Activated CD8-positive, alpha-beta memory T cell treated with anti-CD3 and anti-CD28 coated beads for 24 hours (primary cell): ENCODE results near the gene CYP27A1.

ENCODE experiments used
- DNase-seq: peaks from one replicate; pipeline ENCODE4 v3.0.0-alpha.2; 2020

The CYP27A1 gene

GRCh38 chr2:218812861-218813260 is 30.9 kb downstream of the CYP27A1 start:
- no peak for DNase-seq

GRCh38 chr2:218813771-218814460 is 32.0 kb downstream of the CYP27A1 start:
- no peak for DNase-seq

DNA sequence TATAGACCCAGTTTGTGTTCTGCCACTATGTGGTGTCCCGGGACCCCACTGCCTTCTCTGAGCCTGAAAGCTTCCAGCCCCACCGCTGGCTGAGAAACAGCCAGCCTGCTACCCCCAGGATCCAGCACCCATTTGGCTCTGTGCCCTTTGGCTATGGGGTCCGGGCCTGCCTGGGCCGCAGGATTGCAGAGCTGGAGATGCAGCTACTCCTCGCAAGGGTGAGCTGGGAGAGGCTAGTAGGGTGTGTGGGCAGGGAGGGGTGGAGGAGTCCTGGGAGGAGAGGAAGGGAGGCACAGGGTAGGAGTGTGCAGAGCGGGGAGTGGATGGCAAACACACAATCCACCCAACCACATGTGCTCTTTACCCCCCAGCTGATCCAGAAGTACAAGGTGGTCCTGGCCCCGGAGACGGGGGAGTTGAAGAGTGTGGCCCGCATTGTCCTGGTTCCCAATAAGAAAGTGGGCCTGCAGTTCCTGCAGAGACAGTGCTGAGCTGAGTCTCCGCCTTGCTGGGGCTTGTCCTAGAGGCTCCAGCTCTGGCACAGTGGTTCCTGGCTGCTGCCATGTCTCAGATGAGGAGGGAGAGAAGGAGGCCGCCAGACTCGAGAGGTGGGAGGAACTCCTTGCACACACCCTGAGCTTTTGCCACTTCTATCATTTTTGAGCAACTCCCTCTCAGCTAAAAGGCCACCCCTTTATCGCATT is 32.7 kb downstream of the CYP27A1 start:
- no peak for DNase-seq

GRCh38 chr2:218815244-218815637 is 33.3 kb downstream of the CYP27A1 start:
- DNase-seq, result no peak

DNA sequence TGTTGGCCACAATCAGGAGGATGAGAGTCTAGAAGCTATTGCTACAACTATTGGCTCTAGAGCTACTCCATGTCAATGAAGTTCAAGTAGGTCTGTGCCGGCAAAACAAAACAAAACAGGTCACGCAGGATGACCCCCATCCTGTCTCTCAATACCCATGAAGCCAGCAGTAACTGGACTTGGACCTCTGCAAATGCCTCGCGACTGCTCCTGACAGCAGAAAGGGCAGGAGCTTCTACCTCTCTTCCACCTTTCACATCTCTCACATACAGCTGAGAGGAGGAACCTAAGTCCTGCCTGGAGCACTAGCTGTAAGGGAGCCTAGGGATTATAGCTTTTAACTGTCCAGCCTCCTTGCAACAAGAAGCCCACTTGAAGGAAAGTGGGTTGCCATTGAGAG is 33.7 kb downstream of the CYP27A1 start:
- no peak for DNase-seq

- DNase-seq, result no peak
Measured at GRCh38 chr2:218816561-218817011, 34.6 kb downstream of the CYP27A1 start.

DNA sequence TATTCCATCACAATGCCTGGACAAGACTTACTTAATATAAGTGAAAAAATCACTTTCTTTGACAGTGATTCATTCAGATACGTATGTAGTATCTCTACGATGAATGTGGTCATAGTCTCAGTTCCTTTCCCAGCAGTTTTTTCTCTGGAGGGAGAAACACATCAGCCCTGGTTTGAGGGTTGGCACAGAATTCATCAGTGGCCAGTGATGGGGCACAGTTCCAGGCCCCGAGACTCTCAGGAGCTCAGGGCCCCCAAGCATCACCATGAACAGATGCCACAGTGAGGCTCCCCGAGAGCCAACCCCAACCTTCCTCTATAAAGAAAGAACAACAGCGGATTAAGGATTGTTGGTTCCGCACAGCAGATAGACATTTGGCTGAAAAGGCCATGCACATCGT is 37.1 kb downstream of the CYP27A1 start:
- no peak for DNase-seq

GRCh38 chr2:218820746-218821369 is 38.9 kb downstream of the CYP27A1 start:
- DNase-seq, result no peak

- no peak for DNase-seq
Measured at GRCh38 chr2:218821605-218822211, 39.8 kb downstream of the CYP27A1 start.

DNA sequence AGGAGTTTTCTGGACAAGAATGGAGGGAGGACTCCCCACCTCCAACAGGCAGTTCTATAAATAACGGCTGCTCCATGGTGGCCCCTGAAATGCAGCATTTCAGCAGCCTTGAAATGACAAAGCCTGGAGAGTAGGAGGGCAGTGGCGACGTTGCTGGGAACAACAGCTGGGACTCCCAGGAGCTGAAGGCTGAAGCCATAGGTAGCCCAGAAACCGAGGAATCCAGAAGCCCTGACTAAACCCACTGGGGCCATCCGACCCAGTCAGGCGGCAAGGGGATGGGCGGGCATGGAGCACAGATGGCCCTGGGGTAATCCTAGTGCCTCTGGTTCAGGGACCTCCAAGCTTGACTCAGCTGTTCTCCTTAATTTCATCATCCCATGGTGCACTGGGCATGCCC is 40.7 kb downstream of the CYP27A1 start:
- no peak for DNase-seq

GRCh38 chr2:218823196-218823855 is 41.4 kb downstream of the CYP27A1 start:
- no peak for DNase-seq

DNA sequence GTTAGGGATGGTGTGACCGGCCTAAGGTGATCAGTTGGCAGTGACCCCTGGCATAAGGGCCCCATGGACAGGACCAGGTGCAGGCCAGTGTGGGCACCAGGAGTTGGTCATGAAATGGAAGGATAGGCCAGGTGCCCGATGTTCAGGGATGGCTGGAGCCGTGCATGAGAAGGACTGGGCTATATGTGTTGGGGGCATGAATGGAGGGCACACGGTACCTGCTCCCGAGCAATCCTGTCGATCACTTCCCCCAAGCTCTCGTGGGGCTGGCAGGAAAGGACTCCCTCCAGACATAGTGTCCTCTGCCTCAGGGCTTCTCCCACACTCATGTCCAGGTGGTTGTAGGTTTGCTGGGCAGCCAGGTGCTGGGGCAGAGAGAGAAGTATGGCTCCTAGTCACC is 42.1 kb downstream of the CYP27A1 start:
- no peak for DNase-seq

DNA sequence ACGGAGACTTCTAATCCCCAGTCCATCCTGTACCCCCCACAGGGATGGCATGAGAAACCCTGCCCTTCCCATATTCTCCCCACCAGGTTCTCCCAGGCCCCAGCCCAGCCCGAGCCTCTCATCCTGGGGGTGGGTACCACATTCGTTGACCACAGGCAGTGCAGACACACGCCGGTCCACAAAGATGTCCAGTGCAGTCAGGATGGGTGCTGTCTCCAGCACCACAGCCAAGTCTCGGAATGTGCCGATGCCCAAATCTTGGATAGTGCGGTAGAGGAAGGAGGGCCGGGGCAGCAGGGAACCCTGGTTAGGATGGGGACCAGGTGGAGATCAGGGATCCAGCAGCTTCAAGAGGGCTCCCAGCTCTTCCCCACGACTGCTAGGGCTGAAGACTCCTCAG is 44.8 kb downstream of the CYP27A1 start:
- no peak for DNase-seq

DNA sequence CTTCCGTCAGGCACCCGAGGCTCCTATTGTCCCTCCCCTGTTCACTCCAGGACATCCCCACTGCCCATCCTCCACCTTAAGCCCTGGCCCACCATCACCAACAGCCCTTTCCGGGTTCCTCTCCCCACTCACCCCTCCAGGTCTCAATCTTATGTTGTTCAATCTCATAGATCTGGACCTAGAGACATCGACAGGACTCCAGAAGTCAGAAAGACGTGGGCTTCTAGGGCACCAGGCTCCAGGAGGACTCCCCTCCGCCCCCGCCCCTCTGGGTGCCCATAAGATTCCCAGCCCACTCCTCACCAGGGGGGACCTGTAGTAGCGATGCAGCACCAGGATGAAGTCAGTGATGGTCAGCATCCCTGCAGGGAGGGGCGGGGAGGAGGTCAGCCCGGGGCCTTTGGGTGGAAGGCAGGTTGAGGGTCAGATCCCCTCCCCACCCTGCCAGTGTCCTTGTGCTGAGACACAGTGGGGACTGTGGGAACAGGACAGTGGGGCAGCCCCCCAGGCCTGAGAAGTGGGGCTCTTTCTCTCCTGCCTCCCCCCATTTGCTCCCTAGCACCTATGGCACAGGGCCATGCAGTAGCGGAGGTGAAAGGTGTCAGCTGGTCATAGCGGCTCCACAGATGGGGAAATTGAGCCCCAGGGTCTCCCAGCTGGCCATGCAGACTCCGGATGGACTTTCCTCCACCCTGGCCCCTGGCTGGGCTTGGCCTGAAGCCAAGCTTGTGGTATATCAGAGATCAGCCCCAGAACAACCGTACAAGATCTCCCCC is 45.9 kb downstream of the CYP27A1 start:
- DNase-seq, result no peak

DNA sequence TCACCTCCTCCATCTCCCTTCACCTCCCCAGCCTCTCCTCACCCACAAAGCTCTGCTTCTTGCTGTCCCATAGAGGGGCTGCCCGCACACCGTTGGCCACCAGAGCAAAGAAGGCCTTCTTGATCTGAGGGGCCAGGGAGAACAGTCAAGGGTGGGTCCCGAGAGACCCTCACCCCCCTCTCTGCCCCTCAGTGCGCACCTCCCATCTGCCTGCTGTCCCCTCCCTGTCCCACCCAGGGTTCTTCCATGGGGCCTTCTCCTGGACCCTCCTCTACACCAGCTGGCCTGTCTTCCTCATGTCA is 46.5 kb downstream of the CYP27A1 start:
- DNase-seq, result no peak

GRCh38 chr2:218829868-218830451 is 48.0 kb downstream of the CYP27A1 start:
- DNase-seq, result no peak

- no peak for DNase-seq
Measured at GRCh38 chr2:218830526-218831306, 48.8 kb downstream of the CYP27A1 start.

GRCh38 chr2:218831378-218831990 is 49.5 kb downstream of the CYP27A1 start, which contains the start of gene PRKAG3:
TSS of gene PRKAG3 (minus strand) at chr2:218831803.
- DNase-seq, result no peak

DNA sequence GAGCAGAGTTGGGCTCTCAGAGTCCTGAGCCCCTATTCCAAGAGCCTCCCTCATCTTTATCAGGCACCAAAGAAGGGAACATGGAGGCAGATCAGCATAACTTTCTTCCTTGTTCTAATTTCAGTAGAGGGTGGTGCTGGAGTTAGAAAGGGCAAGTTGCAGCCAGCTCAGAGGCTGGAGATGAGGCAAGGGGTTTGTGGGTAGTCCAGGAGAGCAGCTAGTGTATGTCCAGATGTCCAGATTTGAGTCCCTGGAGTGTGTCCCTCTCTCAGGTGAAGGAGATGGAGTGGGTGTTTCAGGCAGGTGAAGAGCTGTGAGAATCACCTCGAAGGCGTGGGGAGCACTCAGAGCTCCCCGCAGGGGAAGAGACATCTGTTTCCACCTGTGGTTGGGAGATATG is 50.1 kb downstream of the CYP27A1 start:
- DNase-seq, result no peak

- DNase-seq, result no peak
Measured at GRCh38 chr2:218832520-218832919, 50.6 kb downstream of the CYP27A1 start.
